ENCODE results near the gene FAM171A1. TPM values are rescaled to one million over a fixed set of nuclear protein-coding genes. Genes with fewer than 3 reads are reported as not detected.

FAM171A1 gene
- total RNA-seq, 4 donors from 2014 or later = 7.4 to 40.4 (median 21.6) TPM

GRCh38 chr10:15300697-15301096 is 70.4 kb downstream of the FAM171A1 start:
- no peaks in the 10 kb centered on the region for H3K9me3 ChIP-seq
- H3K36me3 ChIP-seq = no peaks in the 10 kb centered on the region
- no peak for TF ChIP-seq POLR2A (IDR thresholded peaks at IDR 0.05)
- TF ChIP-seq, protein P1, sequence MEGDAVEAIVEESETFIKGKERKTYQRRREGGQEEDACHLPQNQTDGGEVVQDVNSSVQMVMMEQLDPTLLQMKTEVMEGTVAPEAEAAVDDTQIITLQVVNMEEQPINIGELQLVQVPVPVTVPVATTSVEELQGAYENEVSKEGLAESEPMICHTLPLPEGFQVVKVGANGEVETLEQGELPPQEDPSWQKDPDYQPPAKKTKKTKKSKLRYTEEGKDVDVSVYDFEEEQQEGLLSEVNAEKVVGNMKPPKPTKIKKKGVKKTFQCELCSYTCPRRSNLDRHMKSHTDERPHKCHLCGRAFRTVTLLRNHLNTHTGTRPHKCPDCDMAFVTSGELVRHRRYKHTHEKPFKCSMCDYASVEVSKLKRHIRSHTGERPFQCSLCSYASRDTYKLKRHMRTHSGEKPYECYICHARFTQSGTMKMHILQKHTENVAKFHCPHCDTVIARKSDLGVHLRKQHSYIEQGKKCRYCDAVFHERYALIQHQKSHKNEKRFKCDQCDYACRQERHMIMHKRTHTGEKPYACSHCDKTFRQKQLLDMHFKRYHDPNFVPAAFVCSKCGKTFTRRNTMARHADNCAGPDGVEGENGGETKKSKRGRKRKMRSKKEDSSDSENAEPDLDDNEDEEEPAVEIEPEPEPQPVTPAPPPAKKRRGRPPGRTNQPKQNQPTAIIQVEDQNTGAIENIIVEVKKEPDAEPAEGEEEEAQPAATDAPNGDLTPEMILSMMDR (IDR thresholded peaks at IDR 0.05) = no peak
- no peaks in the 10 kb centered on the region for H3K27me3 ChIP-seq
- no peak overlapping the region for H3K27ac ChIP-seq
- intact Hi-C loops (cut with DNase I; ENCODE audit: low total_unique reads) = no loop called here
- H3K4me3 ChIP-seq = no peak overlapping the region
- H3K4me1 ChIP-seq = no peaks in the 10 kb centered on the region
- DNase-seq = no peak

- Histone ChIP-seq H3K4me3 (no peak overlapping the region), H3K27me3 (no peaks in the 10 kb centered on the region), H3K9me3 (no peaks in the 10 kb centered on the region), H3K27ac (no peak overlapping the region), H3K36me3 (no peaks in the 10 kb centered on the region), H3K4me1 (no peaks in the 10 kb centered on the region)
- TF ChIP-seq POLR2A (IDR thresholded peaks at IDR 0.05) = no peak
- TF ChIP-seq, protein P1 (IDR thresholded peaks at IDR 0.05) = no peak
- DNase-seq = no peak
- intact Hi-C loops (cut with DNase I; ENCODE audit: low total_unique reads) = no loop called here
Observed at GRCh38 chr10:15300145-15300544, 70.9 kb downstream of the FAM171A1 start.

DNA sequence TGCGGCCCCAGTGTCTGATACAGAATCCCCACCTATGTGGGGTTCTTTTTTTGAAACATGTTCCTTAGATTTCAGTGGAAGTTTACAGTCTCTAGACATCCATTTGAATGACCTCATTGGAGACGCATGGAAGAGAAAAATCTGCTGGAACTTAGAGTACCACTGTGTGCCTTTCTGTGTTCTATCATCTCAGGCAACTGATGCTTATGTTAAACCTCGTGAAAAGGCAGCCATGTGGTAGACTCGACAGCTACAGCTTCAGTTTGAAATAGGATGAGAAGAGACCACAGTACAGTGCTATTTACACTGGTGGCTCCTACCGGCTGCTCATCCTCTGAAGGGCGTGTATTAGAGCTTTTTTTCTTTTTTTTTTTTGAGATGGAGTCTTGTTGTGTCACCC is 74.4 kb downstream of the FAM171A1 start:
- no peak overlapping the region for H3K4me3 ChIP-seq
- DNase-seq = no peak
- no peak overlapping the region for H3K27ac ChIP-seq
- no peak for TF ChIP-seq POLR2A (IDR thresholded peaks at IDR 0.05)
- TF ChIP-seq, protein P1 (IDR thresholded peaks at IDR 0.05) = no peak
- H3K36me3 ChIP-seq = no peaks in the 10 kb centered on the region
- no peaks in the 10 kb centered on the region for H3K9me3 ChIP-seq
- H3K27me3 ChIP-seq = no peaks in the 10 kb centered on the region
- intact Hi-C loops (cut with DNase I; ENCODE audit: low total_unique reads) = no loop called here
- H3K4me1 ChIP-seq = no peaks in the 10 kb centered on the region

DNA sequence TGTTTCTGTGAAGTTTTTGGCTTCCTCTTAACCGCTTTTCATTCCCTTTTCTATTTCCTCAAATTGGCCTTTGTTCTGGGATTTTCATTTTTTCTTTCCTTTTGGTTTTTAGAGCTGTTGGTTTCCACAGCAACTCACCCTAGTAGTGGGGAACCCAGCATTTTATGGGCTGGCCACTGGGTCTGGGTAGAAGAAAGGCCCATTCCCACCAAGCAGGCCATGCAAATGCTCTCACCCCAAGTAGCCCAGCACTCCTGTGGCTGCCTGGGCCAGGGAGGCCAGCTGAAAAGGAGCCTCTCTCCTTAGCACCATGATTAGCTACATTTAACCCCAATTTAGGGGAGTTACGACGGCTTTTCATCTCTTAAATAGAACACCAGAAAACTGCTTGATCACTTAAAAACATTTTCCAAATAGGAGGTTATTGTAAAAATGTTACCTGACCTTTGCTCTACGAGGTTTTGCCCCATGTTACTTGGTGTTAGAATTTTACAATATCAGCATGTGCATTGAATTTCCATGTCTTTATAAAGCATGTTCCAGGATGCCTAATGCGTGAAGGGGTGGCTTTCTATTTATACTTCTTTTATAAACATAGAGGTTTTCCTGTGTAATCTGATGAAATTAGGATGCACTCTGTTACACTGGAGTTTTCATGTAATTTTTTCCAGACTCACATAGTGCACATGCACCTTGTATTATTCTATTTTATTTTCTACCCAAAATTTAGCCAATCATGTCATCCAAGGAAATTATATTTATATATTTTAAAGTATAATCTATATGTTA is 75.4 kb downstream of the FAM171A1 start:
- Histone ChIP-seq H3K27ac (no peak overlapping the region), H3K27me3 (no peaks in the 10 kb centered on the region), H3K4me1 (no peaks in the 10 kb centered on the region), H3K4me3 (no peak overlapping the region), H3K9me3 (no peaks in the 10 kb centered on the region), H3K36me3 (no peaks in the 10 kb centered on the region)
- TF ChIP-seq, protein P1 (IDR thresholded peaks at IDR 0.05) = no peak
- intact Hi-C loops (cut with DNase I; ENCODE audit: low total_unique reads) = no loop called here
- no peak for DNase-seq

DNA sequence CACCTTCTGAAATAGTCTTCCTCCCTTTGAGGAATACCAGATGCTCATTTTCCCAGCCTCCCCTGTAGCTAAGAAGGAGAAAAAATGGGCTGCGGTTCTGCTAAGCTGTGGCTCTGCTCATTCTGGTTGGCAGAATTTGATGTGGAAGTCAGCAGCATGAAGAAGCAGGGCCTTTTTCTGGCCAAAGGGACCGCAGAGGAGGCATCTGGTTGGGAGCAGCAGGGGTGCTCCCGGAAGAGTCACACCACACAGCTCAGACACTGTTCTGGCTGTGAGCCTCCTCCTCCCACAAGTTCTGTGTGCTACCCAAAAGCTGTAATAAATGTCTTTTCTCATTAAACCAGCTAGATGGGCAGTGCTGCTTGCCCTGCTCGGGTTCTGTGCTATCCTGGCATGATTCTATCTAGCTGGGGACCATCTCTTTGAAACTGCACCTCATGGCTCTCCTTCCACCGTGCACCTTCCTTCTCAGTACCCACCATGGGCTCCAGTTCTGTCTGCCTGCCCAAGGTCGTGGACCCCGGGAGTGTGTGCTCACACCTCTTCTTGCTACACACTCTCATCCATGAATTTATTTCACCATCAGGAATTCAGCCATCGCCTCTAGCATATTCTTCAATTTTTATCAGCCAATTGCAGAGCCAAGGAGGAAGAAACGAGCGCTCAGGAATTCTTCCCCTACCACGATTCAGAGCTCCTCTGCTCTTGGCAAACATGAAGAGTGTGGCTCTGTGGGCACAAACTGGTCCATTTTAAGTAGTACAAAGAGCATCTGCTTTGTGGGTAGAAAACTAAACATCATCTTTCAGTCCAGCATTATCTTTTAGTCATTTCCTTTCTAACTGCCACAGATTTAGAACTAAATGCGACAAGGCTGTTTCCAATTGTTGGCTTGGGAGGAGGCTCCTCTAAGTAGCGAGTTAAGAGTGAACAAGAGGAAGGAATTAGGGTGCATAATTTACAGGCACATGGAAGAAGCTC is 76.9 kb downstream of the FAM171A1 start:
- Histone ChIP-seq H3K27me3 (no peaks in the 10 kb centered on the region), H3K9me3 (no peaks in the 10 kb centered on the region), H3K4me3 (no peak overlapping the region), H3K36me3 (no peaks in the 10 kb centered on the region), H3K4me1 (no peaks in the 10 kb centered on the region), H3K27ac (no peak overlapping the region)
- intact Hi-C loops (cut with DNase I; ENCODE audit: low total_unique reads) = no loop called here
- DNase-seq = no peak
- TF ChIP-seq, protein P1 (IDR thresholded peaks at IDR 0.05) = no peak
- TF ChIP-seq POLR2A (IDR thresholded peaks at IDR 0.05) = no peak

Measured in uterus (tissue), 4 donors.